H1 (cell line): ENCODE data around the gene YWHAG.

Source experiments
- CBX5 ChIP-seq: fragments of 300-800, 300-1000 bp; sonication (generic); IDR thresholded peaks from 2 replicates; pipeline ENCODE4 v1.7.1; 2016; ENCODE audit warnings: antibody characterized with exemption, low read length, low read depth
- EGR1 ChIP-seq: IDR thresholded peaks from 2 replicates; pipeline ENCODE4 v1.6.1; 2011; ENCODE audit warnings: low read depth, low read length, borderline replicate concordance
- HDAC2 ChIP-seq, 2 experiments: fragments of 300-600 bp in 1 of 2; sonication (generic) in 1 of 2; IDR thresholded peaks; 2 replicates each; pipeline ENCODE4 v1.6.1; 2011 to 2012; ENCODE audit warnings: low read depth in 2 of 2, low read length in 2 of 2, mild to moderate bottlenecking in 2 of 2, moderate library complexity in 2 of 2, borderline replicate concordance in 1 of 2, inconsistent platforms in 1 of 2
- JUN ChIP-seq: IDR thresholded peaks from 2 replicates; pipeline ENCODE4 v1.6.1; 2011; ENCODE audit warnings: low read depth, mild to moderate bottlenecking, improper control_type of control experiment, low read length
- KDM5A ChIP-seq: fragments of 200-600 bp; IDR thresholded peaks from 2 replicates; pipeline ENCODE4 v1.7.1; 2012; ENCODE audit warnings: mild to moderate bottlenecking, low read length, inconsistent platforms, mixed read lengths
- MAFK ChIP-seq: IDR thresholded peaks from 2 replicates; pipeline ENCODE4 v1.6.1; 2012; ENCODE audit warnings: low read depth, mild to moderate bottlenecking, improper control_type of control experiment, low read length
- POLR2AphosphoS5 ChIP-seq: IDR thresholded peaks from 2 replicates; pipeline ENCODE4 v1.6.1; 2011; ENCODE audit warnings: low read depth, low read length
- RBBP5 ChIP-seq: IDR thresholded peaks from 2 replicates; pipeline ENCODE4 v1.7.1; 2012; ENCODE audit warnings: low read depth, mild to moderate bottlenecking, inconsistent platforms, low read length, moderate library complexity, borderline replicate concordance
- SP1 ChIP-seq: IDR thresholded peaks from 2 replicates; pipeline ENCODE4 v1.6.1; 2011; ENCODE audit warnings: low read depth, low read length
- SUZ12 ChIP-seq: fragments of 200-600 bp; sonication (generic); IDR thresholded peaks from 2 replicates; pipeline ENCODE4 v1.6.1; 2012; ENCODE audit warnings: mild to moderate bottlenecking, inconsistent platforms, low read length, moderate library complexity, mixed read lengths
- YY1 ChIP-seq: IDR thresholded peaks from 2 replicates; pipeline ENCODE4 v1.6.1; 2011; ENCODE audit warnings: low read depth, mild to moderate bottlenecking, low read length
- TF ChIP-seq, protein P1 (sequence below), 3 experiments: IDR thresholded peaks; 1 replicate in 2 of 3; 2 replicates in 1 of 3; pipeline versions ENCODE4 v1.5.1 to v1.6.1; 2011; ENCODE audit warnings: low read length in 3 of 3, mild to moderate bottlenecking in 3 of 3, inconsistent platforms in 2 of 3, low read depth in 1 of 3, moderate library complexity in 1 of 3; ENCODE audit not compliant: insufficient read depth in 1 of 3; ENCODE audit errors: control extremely low read depth in 1 of 3

DNA sequence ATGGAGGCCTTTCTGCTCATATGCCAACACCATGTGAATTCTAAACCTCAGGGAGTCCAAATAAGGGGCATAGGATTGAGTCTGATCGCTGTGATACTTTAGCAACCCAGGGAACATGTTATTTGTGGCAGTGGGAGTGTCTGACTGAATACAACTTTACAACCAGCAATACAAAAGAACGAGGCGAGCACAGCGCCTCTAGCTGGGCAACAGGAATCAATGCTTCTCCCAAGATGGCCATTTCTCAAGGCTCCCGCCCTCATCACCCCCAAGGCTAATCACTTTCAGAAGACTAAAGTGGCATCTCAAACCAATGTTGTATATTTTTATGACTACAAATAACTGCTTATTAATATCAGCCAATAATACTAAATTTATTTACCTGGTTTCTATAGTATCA, 28.1 kb downstream of the YWHAG start:
- TF ChIP-seq EGR1 = no peak
- TF ChIP-seq, protein P1, sequence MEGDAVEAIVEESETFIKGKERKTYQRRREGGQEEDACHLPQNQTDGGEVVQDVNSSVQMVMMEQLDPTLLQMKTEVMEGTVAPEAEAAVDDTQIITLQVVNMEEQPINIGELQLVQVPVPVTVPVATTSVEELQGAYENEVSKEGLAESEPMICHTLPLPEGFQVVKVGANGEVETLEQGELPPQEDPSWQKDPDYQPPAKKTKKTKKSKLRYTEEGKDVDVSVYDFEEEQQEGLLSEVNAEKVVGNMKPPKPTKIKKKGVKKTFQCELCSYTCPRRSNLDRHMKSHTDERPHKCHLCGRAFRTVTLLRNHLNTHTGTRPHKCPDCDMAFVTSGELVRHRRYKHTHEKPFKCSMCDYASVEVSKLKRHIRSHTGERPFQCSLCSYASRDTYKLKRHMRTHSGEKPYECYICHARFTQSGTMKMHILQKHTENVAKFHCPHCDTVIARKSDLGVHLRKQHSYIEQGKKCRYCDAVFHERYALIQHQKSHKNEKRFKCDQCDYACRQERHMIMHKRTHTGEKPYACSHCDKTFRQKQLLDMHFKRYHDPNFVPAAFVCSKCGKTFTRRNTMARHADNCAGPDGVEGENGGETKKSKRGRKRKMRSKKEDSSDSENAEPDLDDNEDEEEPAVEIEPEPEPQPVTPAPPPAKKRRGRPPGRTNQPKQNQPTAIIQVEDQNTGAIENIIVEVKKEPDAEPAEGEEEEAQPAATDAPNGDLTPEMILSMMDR (IDR thresholded peaks at IDR 0.05; ENCODE audit: control extremely low read depth in 1 of 3, insufficient read depth in 1 of 3, low read depth in 1 of 3, low read length in 3 of 3) = peak; percentile 31 to 63 (median 49); a peak in 3 of 4 replicates
- no peak for TF ChIP-seq POLR2AphosphoS5
- TF ChIP-seq MAFK = no peak
- no peak for TF ChIP-seq HDAC2 (IDR thresholded peaks at IDR 0.05; ENCODE audit: borderline replicate concordance in 1 of 2, low read depth in 2 of 2, low read length in 2 of 2)
- TF ChIP-seq CBX5 = no peak
- TF ChIP-seq KDM5A = no peak
- TF ChIP-seq SUZ12 = no peak
- no peak for TF ChIP-seq SP1
- peak; percentile 51; the same call in 1 of the 2 replicates for TF ChIP-seq YY1
- TF ChIP-seq JUN = no peak
- TF ChIP-seq RBBP5 = no peak
